Endothelial cell of umbilical vein (primary cell): Measurements from ENCODE around the gene PPM1L. TPM values are rescaled to one million over a fixed set of nuclear protein-coding genes. Genes with fewer than 3 reads are reported as not detected.

Experiments used
- BruUV-seq: library from RNA; stranded (reverse); fragments of 400-500 nt; replicated peaks from 2 replicates; lab custom pipeline; 2021; lab: Mats Ljungman, UMichigan
- CTCF ChIA-PET: fragments of 300-600, 350-600 bp; sonication (Branson Sonifier 250); formaldehyde crosslinking; loops from one replicate; lab custom pipeline; 2021; ENCODE audit warnings: antibody characterized with exemption, inconsistent platforms; lab: Charles Lee
- POLR2A ChIA-PET: fragments of 300-600, 350-600 bp; sonication (Branson Sonifier 250); formaldehyde crosslinking; loops from one replicate; lab custom pipeline; 2021; ENCODE audit warnings: antibody characterized with exemption, inconsistent platforms; lab: Charles Lee
- DNase-seq: peaks from one replicate; pipeline ENCODE4 v3.0.0-alpha.2; 2011; ENCODE audit warnings: low read depth, low spot score
- FAIRE-seq: peaks from 2 replicates; lab custom pipeline; 2011; peaks lifted over from hg19 to GRCh38; lab: Jason Lieb, UNC
- H2AFZ ChIP-seq: 2 replicates; pipeline ENCODE4 v1.6.0; 2012; ENCODE audit warnings: low read depth, low read length, control low read depth, inconsistent platforms
- H3K27ac ChIP-seq: 2 replicates; pipeline ENCODE4 v1.5.1; 2011; ENCODE audit warnings: low read depth, mild to moderate bottlenecking, control low read depth, low read length, moderate library complexity; ENCODE audit not compliant: insufficient read depth
- H3K27me3 ChIP-seq, 2 experiments: 2 replicates each; pipeline versions ENCODE4 v1.6.0 to v1.6.1; 2011; ENCODE audit warnings: low read length in 2 of 2, mixed read lengths in 1 of 2; ENCODE audit not compliant: control insufficient read depth in 2 of 2, insufficient read depth in 2 of 2
- H3K36me3 ChIP-seq, 2 experiments: 2 replicates in 1 of 2; 3 replicates in 1 of 2; pipeline ENCODE4 v1.5.1; 2011; ENCODE audit warnings: low read length in 2 of 2, mild to moderate bottlenecking in 1 of 2, moderate library complexity in 1 of 2; ENCODE audit not compliant: control insufficient read depth in 2 of 2, insufficient read depth in 2 of 2; ENCODE audit errors: extremely low read depth in 1 of 2
- H3K4me1 ChIP-seq: 3 replicates; pipeline ENCODE4 v1.5.1; 2011; ENCODE audit warnings: mild to moderate bottlenecking, low read length; ENCODE audit not compliant: control insufficient read depth, insufficient read depth; ENCODE audit errors: extremely low read depth
- H3K4me2 ChIP-seq: 2 replicates; pipeline ENCODE4 v1.6.1; 2011; ENCODE audit warnings: low read length, control low read depth, mixed read lengths; ENCODE audit not compliant: insufficient read depth
- H3K4me3 ChIP-seq, 3 experiments: fragments of 200-600 bp in 1 of 3; sonication (generic), shearing (Covaris generic) in 1 of 3; replicated peaks in 1 of 3; 2 replicates each; pipeline ENCODE4 v1.5.1; 2011 to 2016; ENCODE audit warnings: control low read depth in 3 of 3, low read length in 3 of 3, mild to moderate bottlenecking in 2 of 3, inconsistent platforms in 1 of 3, low read depth in 1 of 3, moderate library complexity in 1 of 3; ENCODE audit not compliant: insufficient read depth in 1 of 3
- H3K79me2 ChIP-seq: 2 replicates; pipeline ENCODE4 v1.6.0; 2012; ENCODE audit warnings: low read length, inconsistent platforms; ENCODE audit not compliant: control insufficient read depth, insufficient read depth
- H3K9ac ChIP-seq: replicated peaks from 2 replicates; pipeline ENCODE3; 2011; ENCODE audit warnings: low read length, control low read depth; ENCODE audit not compliant: insufficient read depth; ENCODE audit errors: extremely low read depth
- H3K9me1 ChIP-seq: replicated peaks from 3 replicates; pipeline ENCODE4 v1.6.0; 2011; ENCODE audit warnings: mild to moderate bottlenecking, low read length; ENCODE audit not compliant: control insufficient read depth, insufficient read depth; ENCODE audit errors: extremely low read depth
- H3K9me3 ChIP-seq: replicated peaks from 2 replicates; pipeline ENCODE4 v1.5.1; 2012; ENCODE audit warnings: low read length, inconsistent platforms; ENCODE audit not compliant: control insufficient read depth, insufficient read depth
- H4K20me1 ChIP-seq: replicated peaks from 2 replicates; pipeline ENCODE3; 2011; ENCODE audit warnings: mild to moderate bottlenecking, low read length; ENCODE audit not compliant: control insufficient read depth, insufficient read depth; ENCODE audit errors: extremely low read depth
- CTCF ChIP-seq, 2 donors: IDR thresholded peaks; 1 replicate in 1 of 2; 2 replicates in 1 of 2; pipeline ENCODE4 v1.5.1; 2011; ENCODE audit warnings: low read length in 2 of 2, mild to moderate bottlenecking in 2 of 2, moderate library complexity in 2 of 2, control low read depth in 1 of 2, inconsistent platforms in 1 of 2, low read depth in 1 of 2; ENCODE audit not compliant: insufficient read depth in 1 of 2; ENCODE audit errors: extremely low read depth in 1 of 2
- EZH2 ChIP-seq: IDR thresholded peaks from 2 replicates; pipeline ENCODE4 v1.6.1; 2012; ENCODE audit warnings: borderline replicate concordance, low read depth, mild to moderate bottlenecking, moderate library complexity, low read length, inconsistent platforms; ENCODE audit not compliant: severe bottlenecking
- FOS ChIP-seq: IDR thresholded peaks from 2 replicates; pipeline ENCODE4 v1.6.1; 2011; ENCODE audit warnings: mild to moderate bottlenecking, low read length, moderate library complexity, borderline replicate concordance; ENCODE audit not compliant: insufficient read depth
- GATA2 ChIP-seq: IDR thresholded peaks from 2 replicates; pipeline ENCODE4 v1.7.0; 2011; ENCODE audit warnings: low read depth, mild to moderate bottlenecking, moderate library complexity, mixed read lengths, low read length; ENCODE audit not compliant: insufficient read length, insufficient read depth
- JUN ChIP-seq: IDR thresholded peaks from 2 replicates; pipeline ENCODE4 v1.6.1; 2011; ENCODE audit warnings: borderline replicate concordance, low read depth; ENCODE audit not compliant: insufficient read length, insufficient read depth
- MAX ChIP-seq: IDR thresholded peaks from 2 replicates; pipeline ENCODE4 v1.6.1; 2011; ENCODE audit not compliant: insufficient read depth, insufficient read length
- MYC ChIP-seq: IDR thresholded peaks from one replicate; pipeline ENCODE4 v1.6.1; 2011; ENCODE audit warnings: mild to moderate bottlenecking, low read depth, low read length
- POLR2A ChIP-seq: IDR thresholded peaks from 2 replicates; pipeline ENCODE4 v1.6.1; 2012; ENCODE audit warnings: low read depth, mild to moderate bottlenecking, control low read depth, low read length
- POLR2AphosphoS5 ChIP-seq: IDR thresholded peaks from 2 replicates; pipeline ENCODE4 v1.6.1; 2012; ENCODE audit warnings: low read depth, mild to moderate bottlenecking, control low read depth, low read length, moderate library complexity; ENCODE audit not compliant: insufficient read depth
- dilution Hi-C: fragments of 300-500 bp; cut with MboI; formaldehyde crosslinking; loops from one replicate; pipeline ENCODE4 v1.15.0; 2019; ENCODE audit warnings: low sequenced_read_pairs; ENCODE audit not compliant: extremely low pct_ligation_motif_present
- intact Hi-C: fragments of 100-400 bp; cut with micrococcal nuclease; formaldehyde crosslinking; loops from one replicate; pipeline ENCODE4 v1.10.0; 2022
- polyA plus RNA-seq, 4 experiments: library from polyadenylated mRNA; depleted of rRNA in 3 of 4; stranded (reverse) in 3 of 4; unstranded in 1 of 4; fragments of >200 nt; gene quantifications; 2 replicates each; pipeline versions ENCODE4 v1.2.1 to v1.2.3, GENCODE V29; 2011 to 2012; ENCODE audit warnings: missing spikeins in 1 of 4
- total RNA-seq: library from RNA; stranded (reverse); gene quantifications from 2 replicates; pipeline ENCODE4 v1.2.3, GENCODE V29; 2021

PPM1L gene
- total and polyA plus RNA-seq, 2 donors (not counting 3 experiments of a cell fraction or from before 2014, with no cell fraction given): 0.63 to 2.9 TPM

- Histone ChIP-seq H3K9me1 (no peaks in the 10 kb centered on the region), H2AFZ (no peak overlapping the region), H3K36me3 (no peaks in the 10 kb centered on the region), H3K79me2 (no peaks in the 10 kb centered on the region), H3K27me3 (no peaks in the 10 kb centered on the region), H3K27ac (no peak overlapping the region), H3K9me3 (no peaks in the 10 kb centered on the region), H3K4me2 (no peak overlapping the region), H3K4me3 (no peak overlapping the region), H3K9ac (no peak overlapping the region), H3K4me1 (no peaks in the 10 kb centered on the region), H4K20me1 (no peaks in the 10 kb centered on the region)
- dilution Hi-C loops (no loop called here), intact Hi-C loops (no loop called here)
- ChIA-PET CTCF (no interaction called here), POLR2A (no interaction called here)
- no TSS peak for BruUV-seq
- FAIRE-seq (no peak), DNase-seq (no peak)
- TF ChIP-seq FOS: no peak
- TF ChIP-seq JUN: no peak
- TF ChIP-seq POLR2A: no peak
- TF ChIP-seq EZH2: no peak
- no peak for TF ChIP-seq GATA2
- no peak for TF ChIP-seq MAX
- no peak for TF ChIP-seq MYC
- no peak for TF ChIP-seq POLR2AphosphoS5
- no peak for TF ChIP-seq CTCF (IDR thresholded peaks at IDR 0.05; ENCODE audit: extremely low read depth in 1 of 2, insufficient read depth in 1 of 2, low read depth in 1 of 2, low read length in 2 of 2)
Observed at GRCh38 chr3:160869825-160870224, 113.8 kb downstream of the PPM1L start.
